Spleen (tissue), 11 donors: Measurements from ENCODE around the gene HUNK. TPM values are rescaled to one million over a fixed set of nuclear protein-coding genes. Genes with fewer than 3 reads are reported as not detected.

Experiments
- DNase-seq: peaks from one replicate; pipeline ENCODE4 v3.0.0-alpha.2; 2020
- H3K27ac ChIP-seq, 8 donors: fragments of 200-600 bp; sonication (generic) in 7 of 8; 1 replicate in 4 of 8; 2 replicates in 4 of 8; pipeline versions ENCODE4 v1.5.0 to v1.8.0; 2016 to 2021; ENCODE audit warnings: inconsistent platforms in 4 of 8, mild to moderate bottlenecking in 4 of 8, moderate library complexity in 1 of 8
- H3K27me3 ChIP-seq, 7 donors: fragments of 200-600 bp; sonication (generic) in 6 of 7; replicated peaks in 1 of 7; 1 replicate in 4 of 7; 2 replicates in 3 of 7; pipeline versions ENCODE4 v1.5.0 to v1.8.0; 2016 to 2021; ENCODE audit warnings: inconsistent platforms in 3 of 7, mild to moderate bottlenecking in 1 of 7
- H3K36me3 ChIP-seq, 6 donors: fragments of 200-600 bp; sonication (generic) in 5 of 6; 1 replicate in 4 of 6; 2 replicates in 2 of 6; pipeline versions ENCODE4 v1.5.0 to v1.8.0; 2016 to 2021; ENCODE audit warnings: inconsistent platforms in 2 of 6
- H3K4me1 ChIP-seq, 6 donors: fragments of 200-600 bp; sonication (generic) in 5 of 6; 1 replicate in 3 of 6; 2 replicates in 3 of 6; pipeline versions ENCODE4 v1.5.0 to v1.8.0; 2016 to 2021; ENCODE audit warnings: inconsistent platforms in 3 of 6
- H3K4me3 ChIP-seq, 8 donors: fragments of 200-600 bp; sonication (generic) in 7 of 8; 1 replicate in 4 of 8; 2 replicates in 4 of 8; pipeline versions ENCODE4 v1.5.0 to v1.8.0; 2016 to 2021; ENCODE audit warnings: inconsistent platforms in 4 of 8, mild to moderate bottlenecking in 4 of 8, moderate library complexity in 2 of 8
- H3K9me3 ChIP-seq, 8 donors: fragments of 200-600 bp; sonication (generic) in 7 of 8; 1 replicate in 4 of 8; 2 replicates in 4 of 8; pipeline versions ENCODE4 v1.5.0 to v1.8.0; 2016 to 2021; ENCODE audit warnings: inconsistent platforms in 4 of 8
- CTCF ChIP-seq, 11 experiments: fragments of 200-600 bp in 7 of 11; fragments of 450-650 bp in 4 of 11; sonication (generic) in 4 of 11; IDR thresholded peaks in 8 of 11; conservative IDR thresholded peaks in 3 of 11; 1 replicate in 7 of 11; 2 replicates in 4 of 11; pipeline versions ENCODE4 v1.4.0 to v1.8.0; 2016 to 2021; ENCODE audit warnings: antibody characterized with exemption in 11 of 11, inconsistent platforms in 4 of 11, mild to moderate bottlenecking in 1 of 11
- POLR2A ChIP-seq, 3 donors: fragments of 450-650 bp; IDR thresholded peaks; one replicate each; pipeline ENCODE4 v1.5.1; 2017; ENCODE audit warnings: antibody characterized with exemption in 3 of 3, mild to moderate bottlenecking in 1 of 3
- POLR2AphosphoS5 ChIP-seq, 3 donors: sonication (generic); formaldehyde crosslinking; IDR thresholded peaks; one replicate each; pipeline ENCODE4 v1.5.1; 2017; ENCODE audit warnings: antibody characterized with exemption in 3 of 3
- WGBS, 5 donors: extraction: QIAGEN DNeasy Blood & Tissue Kit in 3 of 5; methylation state at CpG; one replicate each; pipeline versions ENCODE4 v1.1.5 to v1.1.7; 2013 to 2018; 5-methylcytosine and 5-hydroxymethylcytosine counted together
- intact Hi-C: fragments of 100-400 bp; cut with DNase I; formaldehyde crosslinking; loops from one replicate; pipeline ENCODE4 v1.15.0; 2023; ENCODE audit warnings: low total_unique reads
- polyA plus RNA-seq, 3 donors: library from polyadenylated mRNA; stranded (reverse); fragments of 200-250 nt; gene quantifications; one replicate each; pipeline ENCODE4 v1.2.1, GENCODE V29; 2013
- total RNA-seq, 7 donors: library from RNA; depleted of rRNA in 3 of 7; stranded (reverse); fragments of >200 nt in 3 of 7; fragmentation: NEBNext Ultra II Directional in 4 of 7; extraction: Animal tissue kit (Norgen Biotek cat#: 25700) in 4 of 7; gene quantifications; one replicate each; pipeline versions ENCODE4 v1.1.0 to v1.2.1, GENCODE V29; 2016 to 2021
- donor health status: healthy with polysubstance abuse.
- donor health status: DM: no; HTN: no; CAD: no; lungs with moderate emphysema.
- donor health status: DM: no; HTN: no; CAD: no.
- donor health status: Bipolar disorder and iron deficiency.
- donor health status: healthy.
- donor health status: DM: no; HTN: no; CAD: no.
- donor health status: DM: yes; HTN: yes; CAD: no.

HUNK gene
- total and polyA plus RNA-seq, 10 donors: 0.06 to 0.41 (median 0.14) TPM; not detected in 3

GRCh38 chr21:31957631-31958030, 84.8 kb downstream of the HUNK start:
- intact Hi-C loops: no loop called here

GRCh38 chr21:31959881-31960280, 87.1 kb downstream of the HUNK start:
- no peak for DNase-seq
- no peaks in the 10 kb centered on the region for H3K4me1 ChIP-seq
- peaks cover 0 to 8% (median 0%) of the 10 kb centered on the region in 8 donors for H3K9me3 ChIP-seq
- TF ChIP-seq CTCF (IDR thresholded peaks at IDR 0.05 in 8 of 11, conservative IDR thresholded peaks at IDR 0.05 in 3 of 11) (no peak), POLR2A (IDR thresholded peaks at IDR 0.05) (no peak), POLR2AphosphoS5 (IDR thresholded peaks at IDR 0.05) (no peak)
- H3K36me3 ChIP-seq: no peaks in the 10 kb centered on the region
- intact Hi-C loops: no loop called here
- no peak overlapping the region for H3K4me3 ChIP-seq
- H3K27ac ChIP-seq: no peak overlapping the region
- 40 to 91% (median 46%) methylated on average over 2 of the region's 2 CpGs for WGBS, 5 donors
- peaks cover 0 to 3% (median 0%) of the 10 kb centered on the region in 7 donors for H3K27me3 ChIP-seq

More at GRCh38 chr21:31957631-31958030, 84.8 kb downstream of the HUNK start:
- Histone ChIP-seq H3K4me1 (no peaks in the 10 kb centered on the region), H3K9me3 (peaks cover 0 to 8% (median 0%) of the 10 kb centered on the region in 8 donors), H3K27me3 (peaks cover 0 to 3% (median 0%) of the 10 kb centered on the region in 7 donors), H3K27ac (no peak overlapping the region), H3K36me3 (no peaks in the 10 kb centered on the region), H3K4me3 (no peak overlapping the region)
- DNase-seq: no peak
- WGBS, 5 donors: 67 to 83% (median 76%) methylated on average over 2 of the region's 2 CpGs
- TF ChIP-seq CTCF (IDR thresholded peaks at IDR 0.05 in 8 of 11, conservative IDR thresholded peaks at IDR 0.05 in 3 of 11) (no peak), POLR2A (IDR thresholded peaks at IDR 0.05) (no peak), POLR2AphosphoS5 (IDR thresholded peaks at IDR 0.05) (no peak)

GRCh38 chr21:31961027-31961426, 88.2 kb downstream of the HUNK start:
- H3K36me3 ChIP-seq: no peaks in the 10 kb centered on the region
- peaks cover 0 to 8% (median 0%) of the 10 kb centered on the region in 8 donors for H3K9me3 ChIP-seq
- no peak for TF ChIP-seq POLR2AphosphoS5 (IDR thresholded peaks at IDR 0.05)
- no peak for TF ChIP-seq POLR2A (IDR thresholded peaks at IDR 0.05)
- TF ChIP-seq CTCF (IDR thresholded peaks at IDR 0.05 in 8 of 11, conservative IDR thresholded peaks at IDR 0.05 in 3 of 11): no peak
- H3K4me3 ChIP-seq: no peak overlapping the region
- intact Hi-C loops: no loop called here
- H3K27me3 ChIP-seq: peaks cover 0 to 3% (median 0%) of the 10 kb centered on the region in 7 donors
- no peak for DNase-seq
- H3K4me1 ChIP-seq: no peaks in the 10 kb centered on the region
- no peak overlapping the region for H3K27ac ChIP-seq
- 83 to 91% (median 83%) methylated on average over 3 of the region's 3 CpGs for WGBS, 5 donors

GRCh38 chr21:31961704-31962103, 88.9 kb downstream of the HUNK start:
- no peak overlapping the region for H3K4me3 ChIP-seq
- no peak for DNase-seq
- intact Hi-C loops: no loop called here
- peaks cover 0 to 3% (median 0%) of the 10 kb centered on the region in 7 donors for H3K27me3 ChIP-seq
- no peaks in the 10 kb centered on the region for H3K4me1 ChIP-seq
- H3K27ac ChIP-seq: no peak overlapping the region
- 93 to 100% (median 95%) methylated on average over 1 of the region's 1 CpG for WGBS, 5 donors
- H3K36me3 ChIP-seq: no peaks in the 10 kb centered on the region
- TF ChIP-seq POLR2AphosphoS5 (IDR thresholded peaks at IDR 0.05) (no peak), CTCF (IDR thresholded peaks at IDR 0.05 in 8 of 11, conservative IDR thresholded peaks at IDR 0.05 in 3 of 11) (no peak), POLR2A (IDR thresholded peaks at IDR 0.05) (no peak)
- H3K9me3 ChIP-seq: peaks cover 0 to 8% (median 0%) of the 10 kb centered on the region in 8 donors
